ENCODE results near the gene RTKN. TPM values are rescaled to one million over a fixed set of nuclear protein-coding genes. Genes with fewer than 3 reads are reported as not detected.
"Not testable (repeated sequence)": the region's sequence is repeated elsewhere in the genome, so short reads cannot be mapped to it uniquely, and the experiment has no call there.

Gene RTKN
- total RNA-seq, 2 donors from 2014 or later = 83.6 to 117 TPM

GRCh38 chr2:74488643-74489481, 47.1 kb upstream of the RTKN start:
- peaks cover 43% of the 10 kb centered on the region for H3K36me3 Mint-ChIP-seq (ENCODE audit: low read depth)
- 92 to 95% methylated on average over 7 to 9 of the region's 9 CpGs for WGBS, 2 experiments (ENCODE audit: insufficient coverage in 1 of 2, insufficient read length in 1 of 2)
- H3K9ac ChIP-seq (ENCODE audit: extremely low read depth, low read length, poor library complexity, severe bottlenecking) = no peak overlapping the region

GRCh38 chr2:74486141-74486540, 44.4 kb upstream of the RTKN start:
- Mint-ChIP-seq H3K9me3 (no peaks in the 10 kb centered on the region), H3K4me3 (no peak overlapping the region)
- 98 to 100% methylated on average over 2 of the region's 2 CpGs for WGBS, 2 experiments (ENCODE audit: insufficient coverage in 1 of 2, insufficient read length in 1 of 2)

More at GRCh38 chr2:74488643-74489481, 47.1 kb upstream of the RTKN start:
- no peaks in the 10 kb centered on the region for H3K4me1 Mint-ChIP-seq
- no peak for DNase-seq
- Histone ChIP-seq H3K27ac (ENCODE audit: low read depth, low read length) (no peak overlapping the region), H3K4me3 (ENCODE audit: low read length) (no peak overlapping the region), H3K4me1 (ENCODE audit: control insufficient read depth, insufficient read depth, low read length) (no peaks in the 10 kb centered on the region), H3K9me3 (ENCODE audit: control insufficient read depth, low read length) (no peaks in the 10 kb centered on the region), H3K27me3 (ENCODE audit: control insufficient read depth, insufficient read depth, low read length, poor library complexity, severe bottlenecking) (no peaks in the 10 kb centered on the region), H3K36me3 (ENCODE audit: control insufficient read depth, insufficient read depth, low read length) (peaks cover 28% of the 10 kb centered on the region)
- no peaks in the 10 kb centered on the region for H3K27me3 Mint-ChIP-seq (ENCODE audit: insufficient read depth)
- H3K9me3 Mint-ChIP-seq = no peaks in the 10 kb centered on the region
- H3K4me3 Mint-ChIP-seq = no peak overlapping the region
- peak overlapping the region; percentile 4 for H3K27ac Mint-ChIP-seq
- TF ChIP-seq CTCF (conservative IDR thresholded peaks at IDR 0.05) = peak; percentile 25

GRCh38 chr2:74483675-74484164, 42.0 kb upstream of the RTKN start:
- Mint-ChIP-seq H3K4me3 (peak overlapping the region; percentile 86), H3K36me3 (ENCODE audit: low read depth) (peaks cover 29% of the 10 kb centered on the region), H3K27ac (peak overlapping the region; percentile 14)
- not testable (repeated sequence) for H3K9me3 Mint-ChIP-seq; H3K4me1 ChIP-seq (ENCODE audit: control insufficient read depth, insufficient read depth, low read length); H3K9ac ChIP-seq (ENCODE audit: extremely low read depth, low read length, poor library complexity, severe bottlenecking); H3K27me3 Mint-ChIP-seq (ENCODE audit: insufficient read depth); H3K27me3 ChIP-seq (ENCODE audit: control insufficient read depth, insufficient read depth, low read length, poor library complexity, severe bottlenecking); H3K9me3 ChIP-seq (ENCODE audit: control insufficient read depth, low read length); H3K27ac ChIP-seq (ENCODE audit: low read depth, low read length); DNase-seq; H3K4me1 Mint-ChIP-seq
- 85 to 90% methylated on average over 15 to 19 of the region's 19 CpGs for WGBS, 2 experiments (ENCODE audit: insufficient coverage in 1 of 2, insufficient read length in 1 of 2)
- peak overlapping the region; percentile 96 for H3K4me3 ChIP-seq (ENCODE audit: low read length)
- H3K36me3 ChIP-seq (ENCODE audit: control insufficient read depth, insufficient read depth, low read length) = peaks cover 17% of the 10 kb centered on the region

More at GRCh38 chr2:74486141-74486540, 44.4 kb upstream of the RTKN start:
- no peak for TF ChIP-seq CTCF (conservative IDR thresholded peaks at IDR 0.05)
- no peaks in the 10 kb centered on the region for H3K9me3 ChIP-seq (ENCODE audit: control insufficient read depth, low read length)
- H3K9ac ChIP-seq (ENCODE audit: extremely low read depth, low read length, poor library complexity, severe bottlenecking) = no peak overlapping the region
- Mint-ChIP-seq H3K27me3 (ENCODE audit: insufficient read depth) (no peaks in the 10 kb centered on the region), H3K4me1 (peaks cover 5% of the 10 kb centered on the region), H3K27ac (no peak overlapping the region), H3K36me3 (ENCODE audit: low read depth) (peaks cover 22% of the 10 kb centered on the region)
- no peak for DNase-seq
- H3K27ac ChIP-seq (ENCODE audit: low read depth, low read length) = no peak overlapping the region
- no peaks in the 10 kb centered on the region for H3K27me3 ChIP-seq (ENCODE audit: control insufficient read depth, insufficient read depth, low read length, poor library complexity, severe bottlenecking)
- no peaks in the 10 kb centered on the region for H3K4me1 ChIP-seq (ENCODE audit: control insufficient read depth, insufficient read depth, low read length)
- no peak overlapping the region for H3K4me3 ChIP-seq (ENCODE audit: low read length)
- peaks cover 10% of the 10 kb centered on the region for H3K36me3 ChIP-seq (ENCODE audit: control insufficient read depth, insufficient read depth, low read length)
